ENCODE results near the gene TUBB8B.
"Not testable (repeated sequence)": the region's sequence is repeated elsewhere in the genome, so short reads cannot be mapped to it uniquely, and the experiment has no call there.

GRCh38 chr18:82626-83209, 33.3 kb upstream of the TUBB8B start:
- not testable (repeated sequence) for TF ChIP-seq CTCF (IDR thresholded peaks at IDR 0.05; ENCODE audit: insufficient read depth, low read length); POLR2AphosphoS5 (IDR thresholded peaks at IDR 0.05; ENCODE audit: low read depth)

Measured in HL-60 (cell line).